ENCODE results near the gene CBFB.

DNA sequence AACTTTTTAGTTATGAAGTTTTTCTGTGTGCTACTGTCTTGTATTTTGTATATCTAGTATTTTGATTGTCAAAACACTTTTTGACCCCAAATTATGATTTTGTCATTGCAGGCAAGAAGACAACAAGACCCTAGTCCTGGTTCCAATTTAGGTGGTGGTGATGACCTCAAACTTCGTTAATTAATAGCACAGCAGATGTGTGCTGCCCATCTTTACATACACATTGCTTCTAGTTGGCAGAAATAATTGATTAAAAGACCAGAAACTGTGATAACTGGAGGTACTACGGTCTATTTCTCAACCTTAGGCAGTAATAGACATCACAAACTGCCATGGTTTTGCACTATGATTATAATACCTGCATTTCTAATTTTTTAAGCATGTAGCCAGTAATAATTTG is 69.7 kb downstream of the CBFB start:
- TF ChIP-seq BHLHE40 (IDR thresholded peaks at IDR 0.05; ENCODE audit: borderline replicate concordance) (no peak), NFRKB (IDR thresholded peaks at IDR 0.05) (no peak)
